ENCODE data around the gene USP3.
"Not testable (repeated sequence)": the region's sequence is repeated elsewhere in the genome, so short reads cannot be mapped to it uniquely, and the experiment has no call there.

USP3 gene

GRCh38 chr15:63483521-63484371, 20.6 kb upstream of the USP3 start:
- H3K9me3 Mint-ChIP-seq, result no peaks in the 10 kb centered on the region
- no peak for ATAC-seq (replicated peaks)

GRCh38 chr15:63484433-63485186, 19.8 kb upstream of the USP3 start:
- Mint-ChIP-seq H3K9me3 (no peaks in the 10 kb centered on the region), H3K27me3 (no peaks in the 10 kb centered on the region), H3K27ac (peak overlapping the region; percentile 65 to 79), H3K4me3 (peak overlapping the region; percentile 31 to 40), H3K4me1 (ENCODE audit: low read depth in 2 of 2) (peaks cover 21 to 26% of the 10 kb centered on the region in 2 donors), H3K36me3 (ENCODE audit: insufficient read depth) (peaks cover 9% of the 10 kb centered on the region)
- ATAC-seq (replicated peaks) (no peak), DNase-seq (no peak)

More at GRCh38 chr15:63483521-63484371, 20.6 kb upstream of the USP3 start:
- no peak for DNase-seq
- Mint-ChIP-seq H3K4me3 (peak overlapping the region; percentile 31 to 40), H3K4me1 (ENCODE audit: low read depth in 2 of 2) (peaks cover 28 to 30% of the 10 kb centered on the region in 2 donors), H3K36me3 (ENCODE audit: insufficient read depth) (peaks cover 9% of the 10 kb centered on the region), H3K27me3 (no peaks in the 10 kb centered on the region), H3K27ac (peak overlapping the region; percentile 65 to 79)

GRCh38 chr15:63487076-63487757, 17.2 kb upstream of the USP3 start:
- peaks cover 12% of the 10 kb centered on the region for H3K36me3 Mint-ChIP-seq (ENCODE audit: insufficient read depth)
- peak overlapping the region; percentile 51 to 63 for H3K4me3 Mint-ChIP-seq
- DNase-seq, result peak; percentile 92 to 96 (median 93)
- peak; percentile 98 for ATAC-seq (replicated peaks)
- H3K4me1 Mint-ChIP-seq (ENCODE audit: low read depth in 2 of 2), result peaks cover 21 to 22% of the 10 kb centered on the region in 2 donors
- H3K27me3 Mint-ChIP-seq, result no peaks in the 10 kb centered on the region
- no peaks in the 10 kb centered on the region for H3K9me3 Mint-ChIP-seq
- peak overlapping the region; percentile 13 to 31 for H3K27ac Mint-ChIP-seq

- DNase-seq; H3K9me3 Mint-ChIP-seq; ATAC-seq (replicated peaks); H3K36me3 Mint-ChIP-seq (ENCODE audit: insufficient read depth); H3K27me3 Mint-ChIP-seq: not testable (repeated sequence)
- peaks cover 22 to 23% of the 10 kb centered on the region in 2 donors for H3K4me1 Mint-ChIP-seq (ENCODE audit: low read depth in 2 of 2)
- peak overlapping the region; percentile 13 to 31 for H3K27ac Mint-ChIP-seq
- H3K4me3 Mint-ChIP-seq, result peak overlapping the region; percentile 51 to 63
Observed at GRCh38 chr15:63487758-63488397, 16.5 kb upstream of the USP3 start.

- H3K36me3 Mint-ChIP-seq (ENCODE audit: insufficient read depth), result peaks cover 6% of the 10 kb centered on the region
- H3K4me3 Mint-ChIP-seq, result no peak overlapping the region
- ATAC-seq (replicated peaks) (no peak), DNase-seq (no peak)
- H3K27ac Mint-ChIP-seq, result no peak overlapping the region
- peaks cover 26 to 27% of the 10 kb centered on the region in 2 donors for H3K4me1 Mint-ChIP-seq (ENCODE audit: low read depth in 2 of 2)
- no peaks in the 10 kb centered on the region for H3K27me3 Mint-ChIP-seq
- H3K9me3 Mint-ChIP-seq, result no peaks in the 10 kb centered on the region
Observed at GRCh38 chr15:63488398-63488960, 15.9 kb upstream of the USP3 start.

GRCh38 chr15:63489352-63489751, 15.0 kb upstream of the USP3 start:
- no peak for ATAC-seq (replicated peaks)
- Mint-ChIP-seq H3K27me3 (no peaks in the 10 kb centered on the region), H3K36me3 (ENCODE audit: insufficient read depth) (peaks cover 6% of the 10 kb centered on the region), H3K27ac (peak overlapping the region in 1 of 2 donors; percentile 71), H3K4me1 (ENCODE audit: low read depth in 2 of 2) (peaks cover 22% of the 10 kb centered on the region in 2 donors), H3K4me3 (no peak overlapping the region), H3K9me3 (no peaks in the 10 kb centered on the region)
- no peak for DNase-seq

- no peaks in the 10 kb centered on the region for H3K9me3 Mint-ChIP-seq
- H3K36me3 Mint-ChIP-seq (ENCODE audit: insufficient read depth), result peaks cover 6% of the 10 kb centered on the region
- peaks cover 19 to 26% of the 10 kb centered on the region in 2 donors for H3K4me1 Mint-ChIP-seq (ENCODE audit: low read depth in 2 of 2)
- no peak for ATAC-seq (replicated peaks)
- H3K27me3 Mint-ChIP-seq, result no peaks in the 10 kb centered on the region
- peak overlapping the region in 1 of 2 donors; percentile 16 for H3K27ac Mint-ChIP-seq
- no peak overlapping the region for H3K4me3 Mint-ChIP-seq
- no peak for DNase-seq
Observed at GRCh38 chr15:63490345-63491034, 13.9 kb upstream of the USP3 start.

- peak overlapping the region; percentile 11 to 16 for H3K27ac Mint-ChIP-seq
- H3K9me3 Mint-ChIP-seq, result no peaks in the 10 kb centered on the region
- H3K4me3 Mint-ChIP-seq, result no peak overlapping the region
- ATAC-seq (replicated peaks) (no peak), DNase-seq (no peak)
- no peaks in the 10 kb centered on the region for H3K27me3 Mint-ChIP-seq
- peaks cover 19 to 32% of the 10 kb centered on the region in 2 donors for H3K4me1 Mint-ChIP-seq (ENCODE audit: low read depth in 2 of 2)
- peaks cover 8% of the 10 kb centered on the region for H3K36me3 Mint-ChIP-seq (ENCODE audit: insufficient read depth)
Observed at GRCh38 chr15:63491116-63491827, 13.1 kb upstream of the USP3 start.

- Mint-ChIP-seq H3K27me3 (no peaks in the 10 kb centered on the region), H3K9me3 (no peaks in the 10 kb centered on the region), H3K4me3 (no peak overlapping the region), H3K36me3 (ENCODE audit: insufficient read depth) (peaks cover 8% of the 10 kb centered on the region), H3K27ac (no peak overlapping the region), H3K4me1 (ENCODE audit: low read depth in 2 of 2) (peaks cover 19 to 38% of the 10 kb centered on the region in 2 donors)
- ATAC-seq (replicated peaks) (no peak), DNase-seq (no peak)
Observed at GRCh38 chr15:63491979-63492378, 12.4 kb upstream of the USP3 start.

- no peaks in the 10 kb centered on the region for H3K9me3 Mint-ChIP-seq
- H3K27ac Mint-ChIP-seq, result no peak overlapping the region
- peaks cover 14 to 34% of the 10 kb centered on the region in 2 donors for H3K4me1 Mint-ChIP-seq (ENCODE audit: low read depth in 2 of 2)
- ATAC-seq (replicated peaks) (no peak), DNase-seq (no peak)
- H3K27me3 Mint-ChIP-seq, result no peaks in the 10 kb centered on the region
- no peak overlapping the region for H3K4me3 Mint-ChIP-seq
- peaks cover 6% of the 10 kb centered on the region for H3K36me3 Mint-ChIP-seq (ENCODE audit: insufficient read depth)
Observed at GRCh38 chr15:63492541-63493077, 11.8 kb upstream of the USP3 start.

GRCh38 chr15:63493436-63493835, 11.0 kb upstream of the USP3 start:
- Mint-ChIP-seq H3K27me3 (no peaks in the 10 kb centered on the region), H3K9me3 (no peaks in the 10 kb centered on the region), H3K4me3 (no peak overlapping the region), H3K36me3 (ENCODE audit: insufficient read depth) (peaks cover 6% of the 10 kb centered on the region), H3K4me1 (ENCODE audit: low read depth in 2 of 2) (peaks cover 14 to 34% of the 10 kb centered on the region in 2 donors), H3K27ac (peak overlapping the region; percentile 13 to 35)
- DNase-seq (no peak), ATAC-seq (replicated peaks) (no peak)

Data from effector memory CD8-positive, alpha-beta T cell (primary cell).